Fibroblast of mammary gland (primary cell): ENCODE data around the gene MAP3K8.

Source experiments
- DNase-seq: peaks from one replicate; pipeline ENCODE4 v3.0.0-alpha.2; 2010; ENCODE audit warnings: low read depth
- H3K4me3 ChIP-seq: 2 replicates; pipeline ENCODE4 v1.5.1; 2011; ENCODE audit warnings: low read depth, mild to moderate bottlenecking, low read length, moderate library complexity; ENCODE audit not compliant: control insufficient read depth
- TF ChIP-seq, protein P1 (sequence below): conservative IDR thresholded peaks from 2 replicates; pipeline ENCODE4 v1.5.1; 2011; ENCODE audit warnings: low read depth, low read length, inconsistent platforms; ENCODE audit not compliant: control insufficient read depth, insufficient read depth

The MAP3K8 gene

GRCh38 chr10:30505543-30506298 is 71.7 kb downstream of the MAP3K8 start:
- no peak overlapping the region for H3K4me3 ChIP-seq
- DNase-seq: no peak
- TF ChIP-seq, protein P1, sequence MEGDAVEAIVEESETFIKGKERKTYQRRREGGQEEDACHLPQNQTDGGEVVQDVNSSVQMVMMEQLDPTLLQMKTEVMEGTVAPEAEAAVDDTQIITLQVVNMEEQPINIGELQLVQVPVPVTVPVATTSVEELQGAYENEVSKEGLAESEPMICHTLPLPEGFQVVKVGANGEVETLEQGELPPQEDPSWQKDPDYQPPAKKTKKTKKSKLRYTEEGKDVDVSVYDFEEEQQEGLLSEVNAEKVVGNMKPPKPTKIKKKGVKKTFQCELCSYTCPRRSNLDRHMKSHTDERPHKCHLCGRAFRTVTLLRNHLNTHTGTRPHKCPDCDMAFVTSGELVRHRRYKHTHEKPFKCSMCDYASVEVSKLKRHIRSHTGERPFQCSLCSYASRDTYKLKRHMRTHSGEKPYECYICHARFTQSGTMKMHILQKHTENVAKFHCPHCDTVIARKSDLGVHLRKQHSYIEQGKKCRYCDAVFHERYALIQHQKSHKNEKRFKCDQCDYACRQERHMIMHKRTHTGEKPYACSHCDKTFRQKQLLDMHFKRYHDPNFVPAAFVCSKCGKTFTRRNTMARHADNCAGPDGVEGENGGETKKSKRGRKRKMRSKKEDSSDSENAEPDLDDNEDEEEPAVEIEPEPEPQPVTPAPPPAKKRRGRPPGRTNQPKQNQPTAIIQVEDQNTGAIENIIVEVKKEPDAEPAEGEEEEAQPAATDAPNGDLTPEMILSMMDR: no peak

DNA sequence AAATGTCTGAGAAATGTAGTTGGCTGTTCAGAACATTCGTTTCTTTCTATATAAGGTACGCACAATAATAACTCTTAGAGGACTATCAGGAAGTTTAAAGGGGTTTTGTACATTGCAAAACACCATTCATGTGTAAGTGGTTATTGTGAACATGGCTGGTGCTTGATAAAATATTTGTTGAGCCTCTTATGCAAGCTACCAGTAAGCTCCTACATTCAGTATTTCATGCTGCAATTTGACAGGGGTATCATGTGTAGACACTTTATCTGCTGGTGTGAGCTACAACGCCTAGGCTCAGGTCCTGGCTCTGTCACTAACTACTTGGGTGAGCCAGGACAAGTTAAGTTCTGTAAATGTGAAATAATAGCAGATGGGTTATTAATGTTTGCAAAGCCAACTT is 75.5 kb downstream of the MAP3K8 start:
- TF ChIP-seq, protein P1: no peak
- DNase-seq: no peak
- H3K4me3 ChIP-seq: no peak overlapping the region

GRCh38 chr10:30510184-30510931 is 76.4 kb downstream of the MAP3K8 start:
- TF ChIP-seq, protein P1: peak; percentile 27
- H3K4me3 ChIP-seq: no peak overlapping the region
- DNase-seq: peak; percentile 80

DNA sequence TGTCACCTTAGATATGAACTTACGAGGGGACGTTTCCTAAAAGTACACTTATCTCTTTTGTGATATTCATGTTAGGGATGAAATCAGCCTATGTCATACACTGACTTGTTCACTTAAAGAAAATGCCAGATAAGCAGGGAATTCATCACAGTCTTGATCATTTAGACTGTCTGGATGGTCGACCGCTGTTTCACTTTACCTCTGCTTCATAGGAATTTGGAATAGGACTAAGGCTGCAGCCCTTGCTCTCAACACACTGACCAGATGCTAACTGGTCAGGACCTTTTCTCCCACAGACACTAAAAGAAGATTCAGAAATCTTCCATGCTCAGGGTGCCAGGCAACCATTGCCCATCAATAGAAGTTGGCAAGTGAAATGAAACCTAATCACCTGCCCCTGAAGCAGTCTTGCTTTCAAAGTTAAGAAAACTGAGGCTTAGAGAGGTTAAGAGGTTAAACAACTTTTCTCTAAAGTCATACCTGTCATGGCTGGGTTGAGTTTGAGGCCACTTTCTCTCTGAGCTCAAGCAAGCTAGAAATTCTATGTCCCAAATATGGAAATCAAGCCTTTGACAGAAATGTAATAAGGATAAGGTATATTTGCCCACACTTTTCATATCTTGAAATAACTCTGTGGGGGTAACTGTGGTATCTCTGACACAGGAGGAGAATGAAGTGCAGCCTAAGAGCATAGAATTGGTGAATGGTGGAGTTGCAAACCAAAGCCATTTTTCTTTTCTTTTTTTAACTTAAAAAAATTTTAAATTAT is 77.1 kb downstream of the MAP3K8 start:
- TF ChIP-seq, protein P1: no peak
- DNase-seq: no peak
- no peak overlapping the region for H3K4me3 ChIP-seq
